HEK293 (cell line): ENCODE results near the gene SMIM10L1.
A peak's percentile ranks its signal among the peaks of the same experiment; 100 is the strongest.

Experiments
- ATF2 ChIP-seq: fragments of 450-650 bp; formaldehyde crosslinking; IDR thresholded peaks from 2 replicates; pipeline ENCODE4 v1.5.1; 2016; ENCODE audit warnings: missing biosample characterization, missing genetic modification characterization, low read depth
- BCL6B ChIP-seq: fragments of 450-650 bp; formaldehyde crosslinking; IDR thresholded peaks from 2 replicates; pipeline ENCODE4 v1.5.1; 2017; ENCODE audit warnings: missing biosample characterization, missing genetic modification characterization
- GLIS1 ChIP-seq: fragments of 450-650 bp; formaldehyde crosslinking; IDR thresholded peaks from 2 replicates; pipeline ENCODE4 v1.5.1; 2016; ENCODE audit warnings: missing biosample characterization, missing genetic modification characterization
- IKZF3 ChIP-seq: fragments of 450-650 bp; IDR thresholded peaks from 2 replicates; pipeline ENCODE4 v1.5.0; 2018; ENCODE audit warnings: missing biosample characterization, mild to moderate bottlenecking, missing genetic modification characterization, moderate library complexity
- KLF16 ChIP-seq: fragments of 450-650 bp; formaldehyde crosslinking; IDR thresholded peaks from 2 replicates; pipeline ENCODE4 v1.5.1; 2017; ENCODE audit warnings: missing biosample characterization, missing genetic modification characterization
- KLF7 ChIP-seq: fragments of 450-650 bp; formaldehyde crosslinking; IDR thresholded peaks from 2 replicates; pipeline ENCODE4 v1.5.1; 2016; ENCODE audit warnings: missing biosample characterization, missing genetic modification characterization, borderline replicate concordance
- OSR2 ChIP-seq: fragments of 450-650 bp; formaldehyde crosslinking; IDR thresholded peaks from 2 replicates; pipeline ENCODE4 v1.5.1; 2016; ENCODE audit warnings: missing biosample characterization, missing genetic modification characterization
- YY2 ChIP-seq: fragments of 450-650 bp; formaldehyde crosslinking; IDR thresholded peaks from 2 replicates; pipeline ENCODE4 v1.5.1; 2016; ENCODE audit warnings: missing biosample characterization, missing genetic modification characterization
- ZBTB20 ChIP-seq: fragments of 450-650 bp; formaldehyde crosslinking; IDR thresholded peaks from 2 replicates; pipeline ENCODE4 v1.5.1; 2016; ENCODE audit warnings: missing biosample characterization, missing genetic modification characterization
- ZBTB21 ChIP-seq: fragments of 450-650 bp; formaldehyde crosslinking; IDR thresholded peaks from 2 replicates; pipeline ENCODE4 v1.5.1; 2017; ENCODE audit warnings: missing biosample characterization, missing genetic modification characterization
- ZBTB44 ChIP-seq: fragments of 450-650 bp; IDR thresholded peaks from 2 replicates; pipeline ENCODE4 v1.5.1; 2018; ENCODE audit warnings: missing biosample characterization, mild to moderate bottlenecking, missing genetic modification characterization
- ZBTB8A ChIP-seq: fragments of 450-650 bp; formaldehyde crosslinking; IDR thresholded peaks from 2 replicates; pipeline ENCODE4 v1.5.1; 2016; ENCODE audit warnings: missing biosample characterization, missing genetic modification characterization
- ZFHX2 ChIP-seq: fragments of 450-650 bp; formaldehyde crosslinking; conservative IDR thresholded peaks from 2 replicates; pipeline ENCODE4 v1.5.1; 2016; ENCODE audit warnings: missing biosample characterization, missing genetic modification characterization
- ZNF146 ChIP-seq: fragments of 450-650 bp; formaldehyde crosslinking; IDR thresholded peaks from 2 replicates; pipeline ENCODE4 v1.5.1; 2016; ENCODE audit warnings: missing biosample characterization, missing genetic modification characterization
- ZNF155 ChIP-seq: fragments of 450-650 bp; formaldehyde crosslinking; IDR thresholded peaks from 2 replicates; pipeline ENCODE4 v1.5.1; 2016; ENCODE audit warnings: missing biosample characterization, missing genetic modification characterization
- ZNF26 ChIP-seq: fragments of 450-650 bp; formaldehyde crosslinking; IDR thresholded peaks from 2 replicates; pipeline ENCODE4 v1.5.1; 2016; ENCODE audit warnings: missing biosample characterization, missing genetic modification characterization
- ZNF302 ChIP-seq: fragments of 450-650 bp; formaldehyde crosslinking; IDR thresholded peaks from 2 replicates; pipeline ENCODE4 v1.5.1; 2016; ENCODE audit warnings: missing biosample characterization, missing genetic modification characterization, low read depth
- ZNF324 ChIP-seq: fragments of 450-650 bp; formaldehyde crosslinking; IDR thresholded peaks from 2 replicates; pipeline ENCODE4 v1.5.1; 2016; ENCODE audit warnings: missing biosample characterization, missing genetic modification characterization
- ZNF398 ChIP-seq: fragments of 450-650 bp; formaldehyde crosslinking; IDR thresholded peaks from 2 replicates; pipeline ENCODE4 v1.5.1; 2017; ENCODE audit warnings: missing biosample characterization, missing genetic modification characterization
- ZNF404 ChIP-seq: fragments of 450-650 bp; formaldehyde crosslinking; IDR thresholded peaks from 2 replicates; pipeline ENCODE4 v1.5.1; 2017; ENCODE audit warnings: missing biosample characterization, missing genetic modification characterization
- ZNF423 ChIP-seq: fragments of 450-650 bp; formaldehyde crosslinking; IDR thresholded peaks from 2 replicates; pipeline ENCODE4 v1.5.1; 2016; ENCODE audit warnings: missing biosample characterization, missing genetic modification characterization
- ZNF530 ChIP-seq: fragments of 450-650 bp; formaldehyde crosslinking; IDR thresholded peaks from 2 replicates; pipeline ENCODE4 v1.5.1; 2016; ENCODE audit warnings: low read depth, missing biosample characterization, missing genetic modification characterization
- ZNF544 ChIP-seq: fragments of 450-650 bp; formaldehyde crosslinking; IDR thresholded peaks from 2 replicates; pipeline ENCODE4 v1.5.0; 2017; ENCODE audit warnings: missing biosample characterization, missing genetic modification characterization
- ZNF580 ChIP-seq: fragments of 450-650 bp; formaldehyde crosslinking; IDR thresholded peaks from 2 replicates; pipeline ENCODE4 v1.5.1; 2016; ENCODE audit warnings: missing biosample characterization, missing genetic modification characterization
- ZNF596 ChIP-seq: fragments of 450-650 bp; IDR thresholded peaks from 2 replicates; pipeline ENCODE4 v1.5.0; 2018; ENCODE audit warnings: missing biosample characterization, mild to moderate bottlenecking, missing genetic modification characterization, moderate library complexity
- ZNF610 ChIP-seq: fragments of 450-650 bp; formaldehyde crosslinking; IDR thresholded peaks from 2 replicates; pipeline ENCODE4 v1.5.1; 2016; ENCODE audit warnings: missing biosample characterization, missing genetic modification characterization, borderline replicate concordance
- ZNF624 ChIP-seq: fragments of 450-650 bp; formaldehyde crosslinking; IDR thresholded peaks from 2 replicates; pipeline ENCODE4 v1.5.1; 2017; ENCODE audit warnings: missing biosample characterization, missing genetic modification characterization
- ZNF768 ChIP-seq: fragments of 450-650 bp; formaldehyde crosslinking; IDR thresholded peaks from 2 replicates; pipeline ENCODE4 v1.5.1; 2018; ENCODE audit warnings: missing biosample characterization, mild to moderate bottlenecking, missing genetic modification characterization
- ZNF776 ChIP-seq: fragments of 450-650 bp; formaldehyde crosslinking; IDR thresholded peaks from 2 replicates; pipeline ENCODE4 v1.5.0; 2017; ENCODE audit warnings: missing biosample characterization, missing genetic modification characterization, borderline replicate concordance
- ZNF792 ChIP-seq: fragments of 450-650 bp; formaldehyde crosslinking; IDR thresholded peaks from 2 replicates; pipeline ENCODE4 v1.5.1; 2016; ENCODE audit warnings: missing biosample characterization, missing genetic modification characterization
- ZSCAN18 ChIP-seq: fragments of 450-650 bp; formaldehyde crosslinking; IDR thresholded peaks from 2 replicates; pipeline ENCODE4 v1.5.1; 2016; ENCODE audit warnings: missing biosample characterization, missing genetic modification characterization
- ZXDB ChIP-seq: fragments of 450-650 bp; formaldehyde crosslinking; IDR thresholded peaks from 2 replicates; pipeline ENCODE4 v1.5.1; 2016; ENCODE audit warnings: missing biosample characterization, missing genetic modification characterization

The SMIM10L1 gene

GRCh38 chr12:11183011-11183410, 12.0 kb downstream of the SMIM10L1 start (continued):
- 0 out of 2 replicates have a peak, but pooled peaks have one; percentile 70 for TF ChIP-seq ZSCAN18 (tag by site-specific recombination)
- no peak for TF ChIP-seq ZNF544 (tag by site-specific recombination)
- TF ChIP-seq ZNF302 (tag by site-specific recombination) = peak; percentile 36; the same call in 1 of the 2 replicates
- TF ChIP-seq ZNF610 (tag by site-specific recombination) = 0 out of 2 replicates have a peak, but pooled peaks have one; percentile 35
- TF ChIP-seq ZNF792 = peak; percentile 53; the same call in 1 of the 2 replicates
- 0 out of 2 replicates have a peak, but pooled peaks have one; percentile 16 for TF ChIP-seq ZBTB21 (tag by site-specific recombination)
- TF ChIP-seq ZBTB8A = peak; percentile 43; the same call in 1 of the 2 replicates
- 0 out of 2 replicates have a peak, but pooled peaks have one; percentile 17 for TF ChIP-seq ZNF26
- peak; percentile 64; the same call in 1 of the 2 replicates for TF ChIP-seq YY2
- TF ChIP-seq ZBTB20 (tag by site-specific recombination) = peak; percentile 41
- peak; percentile 94 for TF ChIP-seq ZNF776 (tag by site-specific recombination)
- TF ChIP-seq ZNF423 (tag by site-specific recombination) = no peak
- TF ChIP-seq ZNF404 (tag by site-specific recombination) = 0 out of 2 replicates have a peak, but pooled peaks have one; percentile 32
- TF ChIP-seq ZBTB44 (tag by site-specific recombination) = peak; percentile 88
- TF ChIP-seq ZNF146 (tag by site-specific recombination) = no peak
- TF ChIP-seq ZNF398 (tag by site-specific recombination) = peak; percentile 78
- TF ChIP-seq ZNF155 = no peak
- peak; percentile 53; the same call in 1 of the 2 replicates for TF ChIP-seq IKZF3 (tag by site-specific recombination)
- TF ChIP-seq OSR2 (tag by site-specific recombination) = peak; percentile 54; the same call in 1 of the 2 replicates
- TF ChIP-seq ZFHX2 = peak; percentile 80
- no peak for TF ChIP-seq GLIS1 (tag by site-specific recombination)
- TF ChIP-seq ZNF580 (tag by site-specific recombination) = peak; percentile 89
- peak; percentile 56 for TF ChIP-seq ZXDB (tag by site-specific recombination)
- TF ChIP-seq ZNF324 = no peak
- no peak for TF ChIP-seq ZNF530 (tag by site-specific recombination)
- TF ChIP-seq ATF2 (tag by site-specific recombination) = peak; percentile 78
- peak; percentile 46; the same call in 1 of the 2 replicates for TF ChIP-seq ZNF624 (tag by site-specific recombination)
- TF ChIP-seq KLF16 (tag by site-specific recombination) = peak; percentile 86
- TF ChIP-seq KLF7 (tag by site-specific recombination) = 0 out of 2 replicates have a peak, but pooled peaks have one; percentile 44
- no peak for TF ChIP-seq ZNF596 (tag by site-specific recombination)
- TF ChIP-seq BCL6B (tag by site-specific recombination) = peak; percentile 97
- no peak for TF ChIP-seq ZNF768 (tag by site-specific recombination)
